Hypothalamus (tissue), 51 donors: ENCODE measurements around the gene STARD3.

Experiments
- DNase-seq, 51 donors: peaks; one replicate each; lab custom pipeline; 2025; lab: John Stamatoyannopoulos, UW

Gene STARD3

GRCh38 chr17:39658346-39658745 lies 21.4 kb downstream of the STARD3 start:
- DNase-seq = no peak

GRCh38 chr17:39658760-39659159 lies 21.8 kb downstream of the STARD3 start:
- DNase-seq = peak in 1 of 51 donors; percentile 13

- DNase-seq = no peak
Observed at GRCh38 chr17:39659279-39660010, 22.5 kb downstream of the STARD3 start.

GRCh38 chr17:39660011-39660360 lies 23.0 kb downstream of the STARD3 start:
- no peak for DNase-seq

- peak in 2 of 51 donors; percentile 21 to 46 for DNase-seq
Observed at GRCh38 chr17:39660397-39661385, 23.7 kb downstream of the STARD3 start.

GRCh38 chr17:39661744-39662541 lies 25.0 kb downstream of the STARD3 start:
- DNase-seq = no peak

- no peak for DNase-seq
Observed at GRCh38 chr17:39662551-39663339, 25.8 kb downstream of the STARD3 start.

- DNase-seq = no peak
Observed at GRCh38 chr17:39663340-39663687, 26.4 kb downstream of the STARD3 start.

- DNase-seq = no peak
Observed at GRCh38 chr17:39663688-39664580, 27.0 kb downstream of the STARD3 start.

GRCh38 chr17:39664581-39665561 lies 27.9 kb downstream of the STARD3 start, which contains the start of gene TCAP:
TCAP (plus strand) TSS chr17:39665349; CDS start chr17:39665360, 11 bp downstream.
- no peak for DNase-seq

- peak in 16 of 51 donors; percentile 15 to 64 (median 33) for DNase-seq
Observed at GRCh38 chr17:39665642-39666224, 28.8 kb downstream of the STARD3 start.

- DNase-seq = peak in 3 of 51 donors; percentile 20 to 64 (median 45)
Observed at GRCh38 chr17:39666231-39666600, 29.3 kb downstream of the STARD3 start.

- peak in 35 of 51 donors; percentile 13 to 84 (median 45) for DNase-seq
Observed at GRCh38 chr17:39666601-39667261, 29.8 kb downstream of the STARD3 start.

- DNase-seq = peak in 14 of 51 donors; percentile 21 to 61 (median 33)
Observed at GRCh38 chr17:39667262-39667944, 30.5 kb downstream of the STARD3 start.

- DNase-seq = peak in 28 of 51 donors; percentile 11 to 64 (median 39)
Observed at GRCh38 chr17:39667945-39668924, 31.3 kb downstream of the STARD3 start, which contains the start of gene PNMT. PNMT (plus strand) TSS chr17:39668453; CDS start chr17:39668476, 23 bp downstream.
